ENCODE measurements around the gene ROS1. TPM values are rescaled to one million over a fixed set of nuclear protein-coding genes. Genes with fewer than 3 reads are reported as not detected.

Gene ROS1
- polyA plus RNA-seq, 2 donors: not detected

DNA sequence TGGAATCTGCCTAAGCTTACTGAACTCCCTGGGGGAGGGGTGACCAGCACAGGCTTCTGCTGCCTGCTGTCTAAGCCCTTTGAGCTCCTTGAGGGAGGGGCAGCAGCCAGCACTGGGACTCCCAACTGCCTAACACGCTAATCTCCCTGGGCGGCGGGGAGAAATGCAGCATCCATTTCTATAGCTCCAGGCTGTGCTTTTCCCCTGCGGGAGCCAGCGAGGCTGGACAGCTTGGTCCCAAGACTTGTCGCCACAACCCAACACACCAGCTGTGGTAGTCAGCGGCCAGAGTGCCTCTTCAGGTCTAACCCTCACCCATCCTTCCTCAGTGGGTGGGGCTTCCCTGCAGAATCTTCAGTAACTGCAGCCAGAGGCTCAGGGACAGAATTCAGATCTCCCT lies 95.8 kb downstream of the ROS1 start:
- WGBS, 2 donors: 92 to 93% methylated on average over 7 of the region's 7 CpGs
- H3K4me3 ChIP-seq (ENCODE audit: low read depth in 1 of 2, low read length in 2 of 2): no peak overlapping the region

GRCh38 chr6:117328500-117328899 lies 97.2 kb downstream of the ROS1 start:
- Histone ChIP-seq H3K36me3 (ENCODE audit: control insufficient read depth in 2 of 2, insufficient read depth in 2 of 2, low read length in 1 of 2) (no peaks in the 10 kb centered on the region), H3K27me3 (ENCODE audit: control insufficient read depth in 1 of 2, insufficient read depth in 2 of 2, low read length in 2 of 2) (no peaks in the 10 kb centered on the region), H3K27ac (ENCODE audit: low read depth in 2 of 2, low read length in 1 of 2) (no peak overlapping the region), H3K4me1 (ENCODE audit: control insufficient read depth in 2 of 2, insufficient read depth in 2 of 2, low read length in 1 of 2) (no peaks in the 10 kb centered on the region), H3K9me3 (ENCODE audit: control insufficient read depth in 2 of 2, insufficient read depth in 1 of 2, low read depth in 1 of 2, low read length in 1 of 2) (peaks cover 0 to 2% of the 10 kb centered on the region in 2 donors), H3K4me3 (ENCODE audit: low read depth in 1 of 2, low read length in 2 of 2) (no peak overlapping the region)
- WGBS, 2 donors: 70 to 83% methylated on average over 4 of the region's 4 CpGs

More for the DNA sequence above, 95.8 kb downstream of the ROS1 start:
- Histone ChIP-seq H3K9me3 (ENCODE audit: control insufficient read depth in 2 of 2, insufficient read depth in 1 of 2, low read depth in 1 of 2, low read length in 1 of 2) (peaks cover 0 to 2% of the 10 kb centered on the region in 2 donors), H3K27me3 (ENCODE audit: control insufficient read depth in 1 of 2, insufficient read depth in 2 of 2, low read length in 2 of 2) (no peaks in the 10 kb centered on the region), H3K27ac (ENCODE audit: low read depth in 2 of 2, low read length in 1 of 2) (no peak overlapping the region), H3K36me3 (ENCODE audit: control insufficient read depth in 2 of 2, insufficient read depth in 2 of 2, low read length in 1 of 2) (no peaks in the 10 kb centered on the region), H3K4me1 (ENCODE audit: control insufficient read depth in 2 of 2, insufficient read depth in 2 of 2, low read length in 1 of 2) (no peaks in the 10 kb centered on the region)

- Histone ChIP-seq H3K27ac (ENCODE audit: low read depth in 2 of 2, low read length in 1 of 2) (no peak overlapping the region), H3K36me3 (ENCODE audit: control insufficient read depth in 2 of 2, insufficient read depth in 2 of 2, low read length in 1 of 2) (no peaks in the 10 kb centered on the region), H3K9me3 (ENCODE audit: control insufficient read depth in 2 of 2, insufficient read depth in 1 of 2, low read depth in 1 of 2, low read length in 1 of 2) (peaks cover 0 to 2% of the 10 kb centered on the region in 2 donors), H3K4me3 (ENCODE audit: low read depth in 1 of 2, low read length in 2 of 2) (no peak overlapping the region), H3K4me1 (ENCODE audit: control insufficient read depth in 2 of 2, insufficient read depth in 2 of 2, low read length in 1 of 2) (no peaks in the 10 kb centered on the region), H3K27me3 (ENCODE audit: control insufficient read depth in 1 of 2, insufficient read depth in 2 of 2, low read length in 2 of 2) (no peaks in the 10 kb centered on the region)
Observed at GRCh38 chr6:117328005-117328389, 97.7 kb downstream of the ROS1 start.

DNA sequence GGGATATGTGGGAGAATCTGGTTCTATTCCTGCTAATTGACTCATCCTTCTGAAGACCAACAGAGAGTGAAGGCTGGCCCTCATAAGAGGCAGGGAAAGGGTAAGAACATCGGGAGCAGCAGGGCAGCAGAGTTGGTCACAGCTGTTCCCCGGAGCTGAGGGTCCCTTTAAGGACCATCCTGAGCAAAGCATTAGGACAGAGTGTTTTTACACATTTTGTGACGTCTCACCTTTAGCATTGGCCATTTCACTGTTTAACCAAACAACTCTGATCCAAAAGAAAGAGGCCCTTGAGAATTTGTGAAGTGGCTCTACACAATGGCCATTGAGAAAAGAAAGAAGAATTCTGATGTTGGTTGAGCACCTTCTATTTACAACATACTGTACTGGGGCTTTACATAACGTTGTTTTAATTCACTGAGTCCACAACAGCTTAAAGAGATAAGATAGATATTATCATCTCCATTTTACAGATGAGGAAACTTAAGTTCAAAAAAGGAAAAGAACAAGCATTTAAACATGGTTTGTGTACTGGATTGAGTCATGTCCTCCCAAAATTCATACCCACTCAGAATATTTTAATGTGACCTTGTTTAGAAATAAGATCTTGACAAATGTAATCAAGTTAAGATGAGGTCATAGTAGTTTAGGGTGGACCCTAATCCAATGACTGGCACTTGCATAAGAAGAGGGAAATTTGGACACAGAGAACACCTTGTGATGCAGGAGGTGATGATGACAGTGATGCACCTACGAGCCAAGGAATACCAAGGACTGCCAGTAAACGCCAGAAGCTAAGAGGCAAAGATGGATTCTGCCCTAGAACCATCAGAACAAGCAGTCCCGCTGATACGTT lies 98.4 kb downstream of the ROS1 start:
- no peak overlapping the region for H3K27ac ChIP-seq (ENCODE audit: low read depth in 2 of 2, low read length in 1 of 2)
- no peaks in the 10 kb centered on the region for H3K36me3 ChIP-seq (ENCODE audit: control insufficient read depth in 2 of 2, insufficient read depth in 2 of 2, low read length in 1 of 2)
- peaks cover 0 to 2% of the 10 kb centered on the region in 2 donors for H3K9me3 ChIP-seq (ENCODE audit: control insufficient read depth in 2 of 2, insufficient read depth in 1 of 2, low read depth in 1 of 2, low read length in 1 of 2)
- H3K27me3 ChIP-seq (ENCODE audit: control insufficient read depth in 1 of 2, insufficient read depth in 2 of 2, low read length in 2 of 2): no peaks in the 10 kb centered on the region
- WGBS, 2 donors: 73 to 76% methylated on average over 8 of the region's 8 CpGs
- H3K4me3 ChIP-seq (ENCODE audit: low read depth in 1 of 2, low read length in 2 of 2): no peak overlapping the region
- H3K4me1 ChIP-seq (ENCODE audit: control insufficient read depth in 2 of 2, insufficient read depth in 2 of 2, low read length in 1 of 2): no peaks in the 10 kb centered on the region

- Histone ChIP-seq H3K4me3 (ENCODE audit: low read depth in 1 of 2, low read length in 2 of 2) (no peak overlapping the region), H3K36me3 (ENCODE audit: control insufficient read depth in 2 of 2, insufficient read depth in 2 of 2, low read length in 1 of 2) (no peaks in the 10 kb centered on the region), H3K27ac (ENCODE audit: low read depth in 2 of 2, low read length in 1 of 2) (no peak overlapping the region), H3K27me3 (ENCODE audit: control insufficient read depth in 1 of 2, insufficient read depth in 2 of 2, low read length in 2 of 2) (no peaks in the 10 kb centered on the region), H3K9me3 (ENCODE audit: control insufficient read depth in 2 of 2, insufficient read depth in 1 of 2, low read depth in 1 of 2, low read length in 1 of 2) (peaks cover 0 to 2% of the 10 kb centered on the region in 2 donors), H3K4me1 (ENCODE audit: control insufficient read depth in 2 of 2, insufficient read depth in 2 of 2, low read length in 1 of 2) (no peaks in the 10 kb centered on the region)
- WGBS, 2 donors: 55 to 69% methylated on average over 1 of the region's 1 CpG
Observed at GRCh38 chr6:117326396-117326795, 99.3 kb downstream of the ROS1 start.

DNA sequence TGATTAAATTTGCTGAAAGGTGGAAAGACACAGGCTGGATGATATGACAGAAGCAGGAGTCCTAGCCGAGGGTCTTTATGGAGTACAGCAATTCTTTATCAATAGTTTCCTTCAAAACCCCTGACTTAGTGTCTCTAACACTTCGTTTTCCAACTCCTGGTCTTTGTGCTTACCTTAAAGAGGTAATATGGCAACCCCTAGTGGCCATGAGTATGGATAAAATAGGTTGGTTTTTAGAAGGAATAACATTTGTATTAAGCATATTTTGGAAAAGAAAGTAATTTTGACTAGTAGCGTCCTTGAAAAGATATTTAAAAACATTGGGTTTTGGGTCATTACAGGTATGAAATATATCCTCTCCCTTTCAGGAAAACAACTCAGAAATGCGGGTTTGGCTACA lies 108.5 kb downstream of the ROS1 start:
- H3K36me3 ChIP-seq (ENCODE audit: control insufficient read depth in 2 of 2, insufficient read depth in 2 of 2, low read length in 1 of 2): no peaks in the 10 kb centered on the region
- no peaks in the 10 kb centered on the region for H3K4me1 ChIP-seq (ENCODE audit: control insufficient read depth in 2 of 2, insufficient read depth in 2 of 2, low read length in 1 of 2)
- H3K27ac ChIP-seq (ENCODE audit: low read depth in 2 of 2, low read length in 1 of 2): no peak overlapping the region
- no peak overlapping the region for H3K4me3 ChIP-seq (ENCODE audit: low read depth in 1 of 2, low read length in 2 of 2)
- no peaks in the 10 kb centered on the region for H3K27me3 ChIP-seq (ENCODE audit: control insufficient read depth in 1 of 2, insufficient read depth in 2 of 2, low read length in 2 of 2)
- no peaks in the 10 kb centered on the region for H3K9me3 ChIP-seq (ENCODE audit: control insufficient read depth in 2 of 2, insufficient read depth in 1 of 2, low read depth in 1 of 2, low read length in 1 of 2)
- WGBS, 2 donors: 28 to 38% methylated on average over 4 of the region's 4 CpGs

GRCh38 chr6:117311726-117312125 lies 114.0 kb downstream of the ROS1 start:
- Histone ChIP-seq H3K36me3 (ENCODE audit: control insufficient read depth in 2 of 2, insufficient read depth in 2 of 2, low read length in 1 of 2) (no peaks in the 10 kb centered on the region), H3K4me3 (ENCODE audit: low read depth in 1 of 2, low read length in 2 of 2) (no peak overlapping the region), H3K9me3 (ENCODE audit: control insufficient read depth in 2 of 2, insufficient read depth in 1 of 2, low read depth in 1 of 2, low read length in 1 of 2) (no peaks in the 10 kb centered on the region), H3K27me3 (ENCODE audit: control insufficient read depth in 1 of 2, insufficient read depth in 2 of 2, low read length in 2 of 2) (no peaks in the 10 kb centered on the region), H3K27ac (ENCODE audit: low read depth in 2 of 2, low read length in 1 of 2) (no peak overlapping the region), H3K4me1 (ENCODE audit: control insufficient read depth in 2 of 2, insufficient read depth in 2 of 2, low read length in 1 of 2) (no peaks in the 10 kb centered on the region)
- 93% methylated on average over 1 of the region's 1 CpG for WGBS, 2 donors

DNA sequence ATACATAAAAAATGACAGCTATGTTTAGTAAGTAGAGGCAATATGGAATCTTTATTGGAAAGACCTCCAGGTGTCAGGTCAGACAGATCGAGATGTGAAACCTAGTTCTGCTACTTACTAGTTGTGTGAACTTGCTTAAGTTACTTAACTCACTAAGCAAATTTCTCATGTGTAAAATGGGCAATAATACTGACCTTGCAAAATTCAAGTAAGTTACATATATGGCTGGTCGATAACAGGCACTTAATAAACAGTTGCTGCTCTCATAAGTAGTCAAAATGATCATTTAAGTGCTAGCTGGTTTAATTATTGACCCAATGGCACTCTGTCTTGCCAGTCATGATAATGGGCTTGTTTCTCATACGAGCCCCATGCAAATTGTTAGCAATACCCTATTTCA lies 114.4 kb downstream of the ROS1 start:
- Histone ChIP-seq H3K27me3 (ENCODE audit: control insufficient read depth in 1 of 2, insufficient read depth in 2 of 2, low read length in 2 of 2) (no peaks in the 10 kb centered on the region), H3K36me3 (ENCODE audit: control insufficient read depth in 2 of 2, insufficient read depth in 2 of 2, low read length in 1 of 2) (no peaks in the 10 kb centered on the region), H3K9me3 (ENCODE audit: control insufficient read depth in 2 of 2, insufficient read depth in 1 of 2, low read depth in 1 of 2, low read length in 1 of 2) (no peaks in the 10 kb centered on the region), H3K27ac (ENCODE audit: low read depth in 2 of 2, low read length in 1 of 2) (no peak overlapping the region), H3K4me1 (ENCODE audit: control insufficient read depth in 2 of 2, insufficient read depth in 2 of 2, low read length in 1 of 2) (no peaks in the 10 kb centered on the region), H3K4me3 (ENCODE audit: low read depth in 1 of 2, low read length in 2 of 2) (no peak overlapping the region)
- WGBS, 2 donors: 72 to 79% methylated on average over 3 of the region's 3 CpGs

GRCh38 chr6:117309611-117310010 lies 116.1 kb downstream of the ROS1 start:
- no peak overlapping the region for H3K4me3 ChIP-seq (ENCODE audit: low read depth in 1 of 2, low read length in 2 of 2)

DNA sequence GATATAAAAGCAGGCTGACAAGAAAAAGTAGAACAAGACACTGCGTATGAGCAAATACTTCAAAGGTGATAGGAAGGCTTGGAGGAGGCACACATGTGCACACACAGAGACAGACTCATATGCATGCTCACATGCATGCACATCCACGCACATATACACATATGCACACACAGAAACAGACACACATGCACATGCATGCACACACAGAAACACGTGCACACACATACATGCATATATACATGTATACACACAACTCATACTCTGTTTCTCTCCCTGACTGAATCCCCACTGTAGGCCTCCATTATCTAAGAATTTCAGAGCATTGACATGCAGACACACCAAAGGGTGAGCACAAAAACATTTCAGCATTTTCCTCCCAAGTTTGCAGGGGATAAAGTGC lies 116.7 kb downstream of the ROS1 start:
- no peak overlapping the region for H3K27ac ChIP-seq (ENCODE audit: low read depth in 2 of 2, low read length in 1 of 2)
- no peaks in the 10 kb centered on the region for H3K27me3 ChIP-seq (ENCODE audit: control insufficient read depth in 1 of 2, insufficient read depth in 2 of 2, low read length in 2 of 2)
- WGBS, 2 donors: 84 to 86% methylated on average over 3 of the region's 3 CpGs
- no peaks in the 10 kb centered on the region for H3K9me3 ChIP-seq (ENCODE audit: control insufficient read depth in 2 of 2, insufficient read depth in 1 of 2, low read depth in 1 of 2, low read length in 1 of 2)
- H3K36me3 ChIP-seq (ENCODE audit: control insufficient read depth in 2 of 2, insufficient read depth in 2 of 2, low read length in 1 of 2): no peaks in the 10 kb centered on the region
- H3K4me1 ChIP-seq (ENCODE audit: control insufficient read depth in 2 of 2, insufficient read depth in 2 of 2, low read length in 1 of 2): no peaks in the 10 kb centered on the region
- H3K4me3 ChIP-seq (ENCODE audit: low read depth in 1 of 2, low read length in 2 of 2): no peak overlapping the region

More at GRCh38 chr6:117309611-117310010, 116.1 kb downstream of the ROS1 start:
- H3K9me3 ChIP-seq (ENCODE audit: control insufficient read depth in 2 of 2, insufficient read depth in 1 of 2, low read depth in 1 of 2, low read length in 1 of 2): no peaks in the 10 kb centered on the region
- no peak overlapping the region for H3K27ac ChIP-seq (ENCODE audit: low read depth in 2 of 2, low read length in 1 of 2)
- no peaks in the 10 kb centered on the region for H3K27me3 ChIP-seq (ENCODE audit: control insufficient read depth in 1 of 2, insufficient read depth in 2 of 2, low read length in 2 of 2)
- H3K36me3 ChIP-seq (ENCODE audit: control insufficient read depth in 2 of 2, insufficient read depth in 2 of 2, low read length in 1 of 2): no peaks in the 10 kb centered on the region
- H3K4me1 ChIP-seq (ENCODE audit: control insufficient read depth in 2 of 2, insufficient read depth in 2 of 2, low read length in 1 of 2): no peaks in the 10 kb centered on the region

All from esophagus (tissue), 2 donors.